Lung microvascular endothelial cell (primary cell): ENCODE data around the gene GDPD1. TPM values are rescaled to one million over a fixed set of nuclear protein-coding genes. Genes with fewer than 3 reads are reported as not detected.

ENCODE experiments used
- DNase-seq, 2 donors: peaks; one replicate each; pipeline versions ENCODE4 v3.0.0 to v3.0.0-alpha.2; 2010; ENCODE audit warnings: low read depth in 2 of 2
- total RNA-seq: library from RNA; depleted of rRNA; stranded (reverse); fragments of >200 nt; gene quantifications from 2 replicates; pipeline ENCODE4 v1.2.1, GENCODE V29; 2014

GDPD1 gene
- total RNA-seq, 1 donor from 2014 or later: 0.79 TPM

DNA sequence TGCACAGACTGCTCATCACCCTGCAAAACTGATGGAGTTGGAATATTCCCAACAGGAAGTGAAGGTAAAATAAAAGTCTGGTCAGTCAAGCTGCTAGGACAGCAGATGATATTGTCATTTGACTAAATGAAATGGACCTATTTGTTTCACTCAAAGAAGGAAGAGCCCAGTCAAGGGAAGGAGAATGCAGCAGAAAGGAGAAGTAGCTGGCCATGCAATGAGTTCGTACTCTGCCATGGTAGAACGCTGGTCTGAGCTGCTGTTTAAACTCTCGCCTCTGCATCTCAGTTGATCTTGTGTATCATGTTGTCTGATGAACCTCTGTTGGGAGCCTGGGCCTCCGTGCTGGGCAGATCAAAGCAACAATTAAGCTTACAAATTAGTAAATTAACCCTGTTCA is 95.6 kb downstream of the GDPD1 start:
- DNase-seq: no peak

Other genes starting within 250 kb of the GDPD1 start
- 33.1 and 33.3 TPM in 2 replicates for gene TRIM37, start 113.6 kb upstream of the GDPD1 start, total RNA-seq
- gene SKA2, start 65.3 kb upstream of the GDPD1 start, total RNA-seq: 29.8 and 40.3 TPM in 2 replicates
- gene PRR11, start 64.8 kb upstream of the GDPD1 start, total RNA-seq: 1.2 and 6.3 TPM in 2 replicates
- gene SMG8, start 10.5 kb upstream of the GDPD1 start, total RNA-seq: 17.0 and 30.0 TPM in 2 replicates
- gene YPEL2, start 111.1 kb downstream of the GDPD1 start, total RNA-seq: 46.0 and 60.9 TPM in 2 replicates